Type B pancreatic cell (in vitro differentiated cells): ENCODE data around the gene SH3BP5. TPM values are rescaled to one million over a fixed set of nuclear protein-coding genes. Genes with fewer than 3 reads are reported as not detected.
A peak's percentile ranks its signal among the peaks of the same experiment; 100 is the strongest.
"Not testable (repeated sequence)": the region's sequence is repeated elsewhere in the genome, so short reads cannot be mapped to it uniquely, and the experiment has no call there.

Experiments
- DNase-seq: peaks from one replicate; pipeline ENCODE4 v3.0.0; 2021; ENCODE audit warnings: mixed read lengths; ENCODE audit not compliant: unreplicated experiment; ENCODE audit errors: extremely low spot score
- H3K27ac Mint-ChIP-seq: 2 replicates; pipeline ENCODE4 v1.8.0; 2021; ENCODE audit warnings: mild to moderate bottlenecking, mixed read lengths
- H3K27me3 Mint-ChIP-seq: 2 replicates; pipeline ENCODE4 v1.8.0; 2021; ENCODE audit warnings: mixed read lengths
- H3K36me3 Mint-ChIP-seq: 2 replicates; pipeline ENCODE4 v1.8.0; 2021; ENCODE audit warnings: mixed read lengths
- H3K4me1 Mint-ChIP-seq: one replicate; pipeline ENCODE4 v1.8.0; 2021; ENCODE audit warnings: mixed read lengths; ENCODE audit not compliant: unreplicated experiment
- H3K4me3 Mint-ChIP-seq: 2 replicates; pipeline ENCODE4 v1.8.0; 2021; ENCODE audit warnings: mild to moderate bottlenecking, mixed read lengths
- H3K9me3 Mint-ChIP-seq: 2 replicates; pipeline ENCODE4 v1.8.0; 2021; ENCODE audit warnings: mixed read lengths
- total RNA-seq: library from RNA; stranded (reverse); gene quantifications from 2 replicates; pipeline ENCODE4 v1.2.1, GENCODE V29; 2021; ENCODE audit warnings: low replicate concordance
- TF ChIP-seq, protein P1 (sequence below): fragments of 200-600 bp; sonication (generic); conservative IDR thresholded peaks from 2 replicates; pipeline ENCODE4 v1.5.0; 2021; ENCODE audit warnings: antibody characterized with exemption, mild to moderate bottlenecking

SH3BP5 gene
- total RNA-seq, 1 donor from 2014 or later, result 33.4 TPM

DNA sequence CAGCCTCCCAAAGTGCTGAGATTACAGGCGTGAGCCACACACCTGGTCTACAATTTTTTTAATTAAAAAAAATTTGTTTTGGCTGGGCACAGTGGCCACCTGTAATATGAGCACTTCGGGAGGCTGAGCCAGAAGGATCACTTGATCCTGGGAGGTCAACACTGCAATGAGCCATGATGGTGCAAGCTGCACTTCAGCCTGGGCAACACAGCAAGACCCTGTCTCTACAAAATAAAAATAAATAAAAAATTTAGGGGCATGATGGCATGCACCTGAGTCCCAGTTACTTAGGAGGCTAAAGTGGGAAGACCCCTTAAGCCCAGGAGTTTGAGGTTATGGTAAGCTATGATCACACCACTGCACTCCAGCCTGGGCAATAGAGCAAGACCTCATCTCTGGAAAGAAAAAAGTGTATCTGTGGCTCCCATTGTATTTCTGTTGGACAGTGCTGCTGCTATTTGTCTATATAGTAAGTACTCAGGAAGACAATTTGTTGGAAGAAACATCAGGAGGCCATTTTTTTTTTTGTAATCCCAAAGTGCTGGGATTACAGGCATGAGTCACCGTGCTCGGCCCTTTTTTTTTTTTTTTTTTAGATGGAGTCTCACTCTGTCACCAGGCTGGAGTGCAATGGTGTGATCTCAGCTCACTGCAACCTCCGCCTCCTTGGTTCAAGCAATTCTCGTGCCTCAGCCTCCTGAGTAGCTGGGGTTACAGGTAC, 27.5 kb upstream of the SH3BP5 start:
- no peak for DNase-seq
- Mint-ChIP-seq H3K27me3 (no peaks in the 10 kb centered on the region), H3K9me3 (peaks cover 6% of the 10 kb centered on the region), H3K4me1 (peaks cover 35% of the 10 kb centered on the region), H3K27ac (no peak overlapping the region), H3K4me3 (no peak overlapping the region), H3K36me3 (no peaks in the 10 kb centered on the region)
- TF ChIP-seq, protein P1, sequence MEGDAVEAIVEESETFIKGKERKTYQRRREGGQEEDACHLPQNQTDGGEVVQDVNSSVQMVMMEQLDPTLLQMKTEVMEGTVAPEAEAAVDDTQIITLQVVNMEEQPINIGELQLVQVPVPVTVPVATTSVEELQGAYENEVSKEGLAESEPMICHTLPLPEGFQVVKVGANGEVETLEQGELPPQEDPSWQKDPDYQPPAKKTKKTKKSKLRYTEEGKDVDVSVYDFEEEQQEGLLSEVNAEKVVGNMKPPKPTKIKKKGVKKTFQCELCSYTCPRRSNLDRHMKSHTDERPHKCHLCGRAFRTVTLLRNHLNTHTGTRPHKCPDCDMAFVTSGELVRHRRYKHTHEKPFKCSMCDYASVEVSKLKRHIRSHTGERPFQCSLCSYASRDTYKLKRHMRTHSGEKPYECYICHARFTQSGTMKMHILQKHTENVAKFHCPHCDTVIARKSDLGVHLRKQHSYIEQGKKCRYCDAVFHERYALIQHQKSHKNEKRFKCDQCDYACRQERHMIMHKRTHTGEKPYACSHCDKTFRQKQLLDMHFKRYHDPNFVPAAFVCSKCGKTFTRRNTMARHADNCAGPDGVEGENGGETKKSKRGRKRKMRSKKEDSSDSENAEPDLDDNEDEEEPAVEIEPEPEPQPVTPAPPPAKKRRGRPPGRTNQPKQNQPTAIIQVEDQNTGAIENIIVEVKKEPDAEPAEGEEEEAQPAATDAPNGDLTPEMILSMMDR, result no peak

DNA sequence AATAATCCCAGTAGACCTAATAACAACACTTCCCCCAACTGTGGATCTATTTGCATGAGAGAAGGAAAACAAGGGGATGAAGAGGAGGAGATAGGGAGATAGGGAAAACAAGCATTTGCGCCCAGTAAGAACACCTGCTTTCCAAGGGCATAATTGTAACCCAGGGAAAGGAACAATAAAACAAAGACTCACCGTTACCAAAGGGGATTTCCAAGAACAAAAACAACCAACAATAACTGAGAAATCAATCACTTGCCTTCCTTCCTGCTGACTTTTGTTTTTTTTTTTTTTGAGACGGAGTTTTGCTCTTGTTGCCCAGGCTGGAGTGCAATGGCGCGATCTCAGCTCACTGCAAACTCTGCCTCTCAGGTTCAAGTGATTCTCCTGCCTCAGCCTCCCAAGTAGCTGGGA, 24.3 kb upstream of the SH3BP5 start:
- H3K9me3 Mint-ChIP-seq, H3K4me3 Mint-ChIP-seq, DNase-seq, H3K27me3 Mint-ChIP-seq, H3K36me3 Mint-ChIP-seq: not testable (repeated sequence)
- Mint-ChIP-seq H3K4me1 (peaks cover 21% of the 10 kb centered on the region), H3K27ac (peak overlapping the region; percentile 63)

DNA sequence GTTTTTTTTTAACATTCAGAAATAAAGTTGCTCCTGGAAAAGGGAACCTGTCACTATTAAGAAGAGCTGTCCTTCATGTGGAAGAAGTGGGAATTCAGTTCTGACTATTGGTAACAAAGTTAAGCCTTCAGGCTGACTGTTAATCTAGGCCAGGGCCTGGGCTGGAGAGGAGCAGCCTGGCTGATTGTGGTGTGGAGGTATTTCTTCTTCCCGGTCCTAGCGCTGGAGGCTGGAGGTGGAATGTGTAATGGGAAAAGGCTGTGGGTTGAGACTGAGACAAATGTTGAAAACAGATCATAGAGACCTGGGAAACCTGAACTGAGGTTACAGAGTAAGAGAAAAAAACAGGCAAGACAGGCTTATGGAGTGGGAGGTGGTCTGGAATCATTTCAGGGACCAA, 23.8 kb upstream of the SH3BP5 start:
- H3K9me3 Mint-ChIP-seq, result peaks cover 5% of the 10 kb centered on the region
- peak overlapping the region; percentile 63 for H3K27ac Mint-ChIP-seq
- H3K4me1 Mint-ChIP-seq, result peaks cover 16% of the 10 kb centered on the region
- no peak for DNase-seq
- H3K4me3 Mint-ChIP-seq, result no peak overlapping the region
- TF ChIP-seq, protein P1, result no peak
- no peaks in the 10 kb centered on the region for H3K36me3 Mint-ChIP-seq
- H3K27me3 Mint-ChIP-seq, result no peaks in the 10 kb centered on the region

DNA sequence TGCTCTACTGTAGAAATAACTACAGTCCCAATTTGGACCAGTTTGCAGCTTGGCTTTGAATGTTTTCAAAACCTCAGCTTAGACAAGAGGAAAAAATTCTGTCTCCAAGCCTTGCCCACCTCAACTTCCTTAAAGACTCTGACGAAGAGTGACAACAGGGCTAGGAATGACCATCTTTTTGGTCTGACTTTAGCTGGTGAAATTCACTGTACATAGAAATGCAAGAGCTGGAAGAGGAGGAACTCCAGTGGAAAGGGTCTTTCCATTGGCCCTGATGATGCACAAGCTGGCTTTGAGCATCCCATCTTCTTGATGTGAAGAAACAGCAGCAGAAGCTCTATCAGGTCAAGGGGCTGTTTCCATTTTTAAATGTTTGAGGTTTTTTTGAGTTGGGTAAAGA, 22.7 kb upstream of the SH3BP5 start:
- Mint-ChIP-seq H3K9me3 (peaks cover 5% of the 10 kb centered on the region), H3K27me3 (no peaks in the 10 kb centered on the region), H3K27ac (no peak overlapping the region), H3K4me3 (no peak overlapping the region), H3K36me3 (no peaks in the 10 kb centered on the region), H3K4me1 (peaks cover 8% of the 10 kb centered on the region)
- TF ChIP-seq, protein P1, result no peak
- no peak for DNase-seq

DNA sequence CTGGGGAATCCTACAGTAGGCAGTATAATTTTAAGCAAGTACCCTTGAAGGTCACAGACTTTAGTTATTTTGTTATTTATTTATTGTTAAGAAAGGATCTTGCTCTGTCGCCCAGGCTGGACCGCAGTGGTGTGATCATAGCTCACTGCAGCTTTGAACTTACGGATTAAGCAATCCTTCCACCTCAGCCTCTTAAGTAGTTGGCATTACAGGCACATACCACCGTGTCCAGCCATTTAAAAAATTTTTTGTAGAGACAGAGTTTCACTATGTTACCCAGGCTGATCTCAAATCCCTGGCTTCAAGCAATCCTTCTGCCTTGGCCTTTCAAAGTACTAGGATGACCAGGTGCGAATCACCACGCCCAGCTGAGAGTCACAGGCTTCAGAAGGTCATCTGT, 22.1 kb upstream of the SH3BP5 start:
- Mint-ChIP-seq H3K9me3 (peaks cover 5% of the 10 kb centered on the region), H3K4me1 (peaks cover 8% of the 10 kb centered on the region), H3K36me3 (no peaks in the 10 kb centered on the region), H3K4me3 (no peak overlapping the region), H3K27me3 (no peaks in the 10 kb centered on the region), H3K27ac (no peak overlapping the region)
- TF ChIP-seq, protein P1, result no peak
- no peak for DNase-seq

DNA sequence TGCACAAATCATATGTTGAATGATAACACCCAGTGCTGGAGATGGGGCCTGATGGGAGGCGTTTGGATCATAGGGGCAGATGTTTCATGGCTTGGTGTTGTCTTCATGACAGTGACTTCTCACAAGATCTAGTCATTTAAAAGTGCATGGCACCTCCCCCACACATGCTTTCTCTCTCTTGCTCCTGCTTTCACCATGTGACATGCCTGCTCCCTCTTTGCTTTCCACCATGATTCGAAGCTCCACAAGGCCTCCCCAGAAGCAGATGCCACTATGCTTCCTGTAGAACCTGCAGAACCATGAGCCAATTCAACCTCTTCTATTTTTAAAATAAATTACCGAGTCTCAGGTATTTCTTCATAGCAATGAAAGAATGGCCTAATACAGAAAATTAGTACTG, 17.8 kb upstream of the SH3BP5 start:
- H3K4me3 Mint-ChIP-seq, result no peak overlapping the region
- TF ChIP-seq, protein P1, result no peak
- no peaks in the 10 kb centered on the region for H3K27me3 Mint-ChIP-seq
- H3K4me1 Mint-ChIP-seq, result no peaks in the 10 kb centered on the region
- H3K36me3 Mint-ChIP-seq, result no peaks in the 10 kb centered on the region
- H3K27ac Mint-ChIP-seq, result no peak overlapping the region
- DNase-seq, result no peak
- H3K9me3 Mint-ChIP-seq, result peaks cover 13% of the 10 kb centered on the region

DNA sequence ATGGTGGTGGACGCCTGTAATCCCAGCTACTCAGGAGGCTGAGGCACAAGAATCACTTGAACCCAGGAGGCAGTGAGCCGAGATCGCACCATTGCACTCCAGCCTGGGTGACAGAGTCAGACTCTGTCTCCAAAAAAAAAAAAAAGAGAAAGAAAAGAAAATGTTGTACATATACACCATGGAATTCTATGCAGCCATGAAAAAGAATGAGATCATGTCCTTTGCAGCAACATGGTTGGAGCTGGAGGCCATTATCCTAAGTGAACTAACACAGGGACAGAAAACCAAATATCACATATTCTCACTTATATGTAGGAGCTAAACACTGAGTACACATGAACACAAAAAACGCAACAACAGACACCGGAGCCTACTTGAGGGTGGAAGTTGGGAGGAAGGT, 17.1 kb upstream of the SH3BP5 start:
- not testable (repeated sequence) for H3K4me1 Mint-ChIP-seq, H3K27ac Mint-ChIP-seq, H3K4me3 Mint-ChIP-seq, H3K36me3 Mint-ChIP-seq, H3K27me3 Mint-ChIP-seq, DNase-seq
- peaks cover 13% of the 10 kb centered on the region for H3K9me3 Mint-ChIP-seq
